ENCODE results near the gene S100A12. TPM values are rescaled to one million over a fixed set of nuclear protein-coding genes. Genes with fewer than 3 reads are reported as not detected.
A peak's percentile ranks its signal among the peaks of the same experiment; 100 is the strongest.

S100A12 gene
- total RNA-seq, 2 donors from 2014 or later: 12.6 to 34.4 TPM

- DNase-seq (ENCODE audit: low spot score): peak; percentile 43
These were observed 31.4 kb downstream of the S100A12 start for GRCh38 chr1:153343811-153344717.

GRCh38 chr1:153343040-153343681, 32.3 kb downstream of the S100A12 start:
- DNase-seq (ENCODE audit: low spot score): no peak
- intact Hi-C loops (cut with DNase I): no loop called here

More at GRCh38 chr1:153343811-153344717, 31.4 kb downstream of the S100A12 start:
- intact Hi-C loops (cut with DNase I): no loop called here

- DNase-seq (ENCODE audit: low spot score): no peak
These were observed 33.2 kb downstream of the S100A12 start for GRCh38 chr1:153342178-153342577.

GRCh38 chr1:153341431-153341934, 33.9 kb downstream of the S100A12 start:
- intact Hi-C loops (cut with DNase I): no loop called here
- DNase-seq (ENCODE audit: low spot score): no peak

More at GRCh38 chr1:153342178-153342577, 33.2 kb downstream of the S100A12 start:
- intact Hi-C loops (cut with DNase I): no loop called here

GRCh38 chr1:153340356-153340755, 35.1 kb downstream of the S100A12 start:
- intact Hi-C loops (cut with DNase I): no loop called here
- DNase-seq (ENCODE audit: low spot score): no peak

- no peak for DNase-seq (ENCODE audit: low spot score)
- intact Hi-C loops (cut with DNase I): no loop called here
These were observed 35.6 kb downstream of the S100A12 start for GRCh38 chr1:153339802-153340201.

GRCh38 chr1:153337980-153338853, 37.2 kb downstream of the S100A12 start:
- intact Hi-C loops (cut with DNase I): no loop called here
- DNase-seq (ENCODE audit: low spot score): no peak

GRCh38 chr1:153336650-153337049, 38.8 kb downstream of the S100A12 start:
- intact Hi-C loops (cut with DNase I): no loop called here

GRCh38 chr1:153333902-153334301, 41.5 kb downstream of the S100A12 start:
- intact Hi-C loops (cut with DNase I): no loop called here
- no peak for DNase-seq (ENCODE audit: low spot score)

More at GRCh38 chr1:153336650-153337049, 38.8 kb downstream of the S100A12 start:
- DNase-seq (ENCODE audit: low spot score): no peak

GRCh38 chr1:153324912-153325311, 50.5 kb downstream of the S100A12 start:
- intact Hi-C loops (cut with DNase I): no loop called here

More at GRCh38 chr1:153324912-153325311, 50.5 kb downstream of the S100A12 start:
- no peak for DNase-seq (ENCODE audit: low spot score)

Other genes starting within 250 kb of the S100A12 start
- gene SPRR2G, start 224.7 kb downstream of the S100A12 start, total RNA-seq: not detected
- gene LELP1, start 172.2 kb downstream of the S100A12 start, total RNA-seq: not detected
- not detected for gene PRR9, start 158.0 kb downstream of the S100A12 start, total RNA-seq
- gene LORICRIN, start 115.9 kb downstream of the S100A12 start, total RNA-seq: not detected
- gene PGLYRP3, start 62.7 kb downstream of the S100A12 start, total RNA-seq: not detected
- gene PGLYRP4, start 26.8 kb downstream of the S100A12 start, total RNA-seq: not detected
- gene S100A9, start 17.8 kb downstream of the S100A12 start, total RNA-seq: 100 to 1,000 TPM; 158 to 525 TPM
- gene S100A8, start 15.5 kb upstream of the S100A12 start, total RNA-seq: 100 to 1,000 TPM; 123 to 360 TPM
- not detected for gene S100A7A, start 40.9 kb upstream of the S100A12 start, total RNA-seq
- gene S100A7, start 85.0 kb upstream of the S100A12 start, total RNA-seq: not detected
- gene S100A6, start 160.4 kb upstream of the S100A12 start, total RNA-seq: 1,000 to 10,000 TPM; 1,174 to 1,536 TPM
- gene S100A5, start 165.3 kb upstream of the S100A12 start, total RNA-seq: not detected
- gene S100A4, start 170.2 kb upstream of the S100A12 start, total RNA-seq: 100 to 1,000 TPM; 286 to 472 TPM
- gene S100A3, start 173.6 kb upstream of the S100A12 start, total RNA-seq: 1 to 10 TPM; 4.1 to 8.3 TPM
- gene S100A2, start 190.2 kb upstream of the S100A12 start, total RNA-seq: 1 to 10 TPM; 1.5 to 3.5 TPM
- 10 to 100 TPM; 67.0 to 99.2 TPM for gene S100A16, start 237.5 kb upstream of the S100A12 start, total RNA-seq
- not detected for gene S100A14, start 240.7 kb upstream of the S100A12 start, total RNA-seq

Measured in posterior vena cava (tissue), 2 donors.